Neuron (in vitro differentiated cells): ENCODE results near the gene SEL1L2.

Experiments used
- H2AFZ ChIP-seq: one replicate; pipeline ENCODE4 v1.6.1; 2013; ENCODE audit warnings: low read depth, mild to moderate bottlenecking, inconsistent platforms, low read length, moderate library complexity
- H3K27me3 ChIP-seq: one replicate; pipeline ENCODE4 v1.6.1; 2013; ENCODE audit warnings: low read length; ENCODE audit not compliant: insufficient read depth
- H3K36me3 ChIP-seq: one replicate; pipeline ENCODE4 v1.6.1; 2013; ENCODE audit warnings: low read length; ENCODE audit not compliant: insufficient read depth
- H3K4me1 ChIP-seq: one replicate; pipeline ENCODE4 v1.6.1; 2013; ENCODE audit warnings: low read length; ENCODE audit not compliant: insufficient read depth
- H3K4me3 ChIP-seq: 2 replicates; pipeline ENCODE4 v1.5.1; 2013; ENCODE audit warnings: mild to moderate bottlenecking, low read length, moderate library complexity
- H3K9me3 ChIP-seq: one replicate; pipeline ENCODE4 v1.6.1; 2013; ENCODE audit warnings: low read length

SEL1L2 gene

GRCh38 chr20:13915284-13915683, 75.1 kb downstream of the SEL1L2 start:
- Histone ChIP-seq H3K27me3 (no peaks in the 10 kb centered on the region), H3K9me3 (no peaks in the 10 kb centered on the region), H3K36me3 (no peaks in the 10 kb centered on the region), H3K4me1 (peaks cover 6% of the 10 kb centered on the region), H2AFZ (no peak overlapping the region), H3K4me3 (no peak overlapping the region)

GRCh38 chr20:13913572-13913971, 76.8 kb downstream of the SEL1L2 start:
- H3K27me3 ChIP-seq, result peaks cover 2% of the 10 kb centered on the region
- H2AFZ ChIP-seq, result no peak overlapping the region
- peaks cover 6% of the 10 kb centered on the region for H3K4me1 ChIP-seq
- H3K4me3 ChIP-seq, result no peak overlapping the region
- H3K36me3 ChIP-seq, result no peaks in the 10 kb centered on the region
- no peaks in the 10 kb centered on the region for H3K9me3 ChIP-seq

- Histone ChIP-seq H3K9me3 (no peaks in the 10 kb centered on the region), H3K36me3 (no peaks in the 10 kb centered on the region), H3K4me3 (no peak overlapping the region), H3K4me1 (peaks cover 6% of the 10 kb centered on the region), H3K27me3 (peaks cover 2% of the 10 kb centered on the region), H2AFZ (no peak overlapping the region)
These were observed 77.3 kb downstream of the SEL1L2 start for GRCh38 chr20:13913131-13913530.

- H2AFZ ChIP-seq, result no peak overlapping the region
- H3K4me1 ChIP-seq, result peaks cover 6% of the 10 kb centered on the region
These were observed 79.9 kb downstream of the SEL1L2 start for GRCh38 chr20:13910492-13910891.

GRCh38 chr20:13909067-13909466, 81.3 kb downstream of the SEL1L2 start:
- H3K4me3 ChIP-seq, result no peak overlapping the region
- H3K9me3 ChIP-seq, result no peaks in the 10 kb centered on the region
- no peak overlapping the region for H2AFZ ChIP-seq
- no peaks in the 10 kb centered on the region for H3K36me3 ChIP-seq
- peaks cover 2% of the 10 kb centered on the region for H3K27me3 ChIP-seq
- peaks cover 6% of the 10 kb centered on the region for H3K4me1 ChIP-seq

More at GRCh38 chr20:13910492-13910891, 79.9 kb downstream of the SEL1L2 start:
- peaks cover 2% of the 10 kb centered on the region for H3K27me3 ChIP-seq
- H3K36me3 ChIP-seq, result no peaks in the 10 kb centered on the region
- H3K4me3 ChIP-seq, result no peak overlapping the region
- no peaks in the 10 kb centered on the region for H3K9me3 ChIP-seq

GRCh38 chr20:13904766-13905165, 85.6 kb downstream of the SEL1L2 start:
- Histone ChIP-seq H3K9me3 (no peaks in the 10 kb centered on the region), H3K27me3 (no peaks in the 10 kb centered on the region), H2AFZ (no peak overlapping the region), H3K4me1 (no peaks in the 10 kb centered on the region), H3K4me3 (no peak overlapping the region), H3K36me3 (no peaks in the 10 kb centered on the region)

- H3K27me3 ChIP-seq, result no peaks in the 10 kb centered on the region
These were observed 89.9 kb downstream of the SEL1L2 start for GRCh38 chr20:13900496-13900895.

GRCh38 chr20:13898012-13898612, 92.3 kb downstream of the SEL1L2 start:
- Histone ChIP-seq H2AFZ (no peak overlapping the region), H3K4me3 (no peak overlapping the region), H3K36me3 (no peaks in the 10 kb centered on the region), H3K9me3 (no peaks in the 10 kb centered on the region), H3K4me1 (no peaks in the 10 kb centered on the region), H3K27me3 (no peaks in the 10 kb centered on the region)

More at GRCh38 chr20:13900496-13900895, 89.9 kb downstream of the SEL1L2 start:
- Histone ChIP-seq H3K36me3 (no peaks in the 10 kb centered on the region), H3K4me1 (no peaks in the 10 kb centered on the region), H3K4me3 (no peak overlapping the region), H2AFZ (no peak overlapping the region), H3K9me3 (no peaks in the 10 kb centered on the region)

- no peaks in the 10 kb centered on the region for H3K27me3 ChIP-seq
- H2AFZ ChIP-seq, result no peak overlapping the region
- H3K4me3 ChIP-seq, result no peak overlapping the region
- no peaks in the 10 kb centered on the region for H3K36me3 ChIP-seq
- peaks cover 5% of the 10 kb centered on the region for H3K9me3 ChIP-seq
- H3K4me1 ChIP-seq, result no peaks in the 10 kb centered on the region
These were observed 98.8 kb downstream of the SEL1L2 start for GRCh38 chr20:13891575-13891974.

DNA sequence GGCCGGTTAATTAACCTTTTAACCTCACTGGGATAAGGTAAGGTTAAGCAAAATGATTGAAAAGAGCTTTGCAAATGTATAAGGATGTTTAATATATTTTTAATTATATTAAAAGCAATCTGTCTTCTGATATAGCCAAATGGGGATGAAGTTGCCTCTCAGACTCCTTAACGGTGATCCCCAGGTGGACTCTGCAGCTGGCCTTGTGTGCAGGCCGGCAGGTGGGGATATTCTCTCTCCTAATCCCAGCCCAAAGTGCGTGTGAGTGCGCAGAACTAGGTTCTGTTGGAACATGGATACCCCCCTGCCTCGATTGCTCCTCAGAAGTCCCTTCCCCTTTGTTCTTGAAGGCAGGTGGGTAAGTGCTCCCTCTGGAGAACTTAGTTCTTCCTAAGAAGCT, 105.6 kb downstream of the SEL1L2 start:
- H3K9me3 ChIP-seq, result peaks cover under 1% of the 10 kb centered on the region
- no peak overlapping the region for H2AFZ ChIP-seq
- H3K4me1 ChIP-seq, result no peaks in the 10 kb centered on the region
- H3K36me3 ChIP-seq, result no peaks in the 10 kb centered on the region
- no peaks in the 10 kb centered on the region for H3K27me3 ChIP-seq
- no peak overlapping the region for H3K4me3 ChIP-seq

DNA sequence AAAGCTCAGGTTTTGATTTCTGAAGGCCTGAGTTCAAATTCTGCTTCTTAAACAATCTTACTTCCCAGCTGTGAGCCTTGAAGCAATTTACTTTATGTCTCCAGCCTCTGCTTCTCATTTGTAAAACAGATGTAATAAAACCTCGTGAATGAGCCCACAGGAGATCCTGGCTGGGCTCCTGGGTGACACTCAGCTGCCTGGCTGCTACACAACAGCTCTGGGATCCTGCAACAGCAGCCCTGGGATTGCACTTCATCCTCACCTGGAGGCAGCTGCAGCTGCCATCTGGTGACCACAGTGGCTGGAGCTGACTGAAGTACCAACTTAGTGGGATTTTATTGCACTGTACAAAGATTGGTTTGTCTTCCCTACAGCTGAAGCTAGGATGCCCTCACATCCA, 107.0 kb downstream of the SEL1L2 start:
- Histone ChIP-seq H2AFZ (no peak overlapping the region), H3K36me3 (no peaks in the 10 kb centered on the region), H3K27me3 (no peaks in the 10 kb centered on the region), H3K9me3 (no peaks in the 10 kb centered on the region), H3K4me1 (no peaks in the 10 kb centered on the region), H3K4me3 (no peak overlapping the region)

DNA sequence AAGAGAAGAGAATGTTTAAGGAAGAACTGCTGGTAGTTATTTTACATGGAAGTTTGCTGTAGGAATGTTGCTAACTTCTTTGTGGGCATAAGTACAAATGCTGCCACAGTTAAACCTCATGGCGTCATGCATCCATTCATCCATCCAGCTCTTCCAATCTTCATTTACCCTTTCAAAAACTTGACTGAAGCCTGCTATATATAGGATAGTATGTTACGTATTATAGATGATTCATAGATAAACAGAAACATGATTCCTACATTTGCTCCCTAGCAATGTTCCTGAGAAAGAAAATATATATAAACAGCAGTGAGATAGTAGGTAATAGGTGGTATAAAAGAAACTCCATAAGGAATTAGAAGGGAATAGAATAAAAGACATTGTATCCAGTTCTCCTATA, 111.8 kb downstream of the SEL1L2 start:
- Histone ChIP-seq H3K4me1 (peaks cover 28% of the 10 kb centered on the region), H3K36me3 (no peaks in the 10 kb centered on the region), H3K4me3 (no peak overlapping the region), H3K27me3 (no peaks in the 10 kb centered on the region), H2AFZ (no peak overlapping the region), H3K9me3 (no peaks in the 10 kb centered on the region)

DNA sequence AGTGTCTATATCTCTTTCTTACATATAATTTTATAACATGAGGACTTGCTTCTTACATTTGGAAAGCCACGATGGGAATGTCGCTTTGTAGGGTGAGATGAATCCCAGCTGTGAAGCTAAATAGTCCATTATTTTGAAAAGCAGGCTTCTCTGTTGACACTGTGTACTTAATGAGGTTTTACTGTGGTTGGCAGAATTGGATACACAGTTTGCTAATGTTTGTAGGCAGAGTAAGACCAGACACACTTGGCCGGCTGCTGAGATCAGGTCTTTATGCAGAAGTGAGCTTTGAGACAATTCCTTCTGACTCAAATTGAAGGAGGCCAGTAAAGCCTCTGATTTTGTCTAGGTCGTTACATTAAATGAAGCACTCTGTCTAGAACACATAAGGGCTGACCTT, 112.6 kb downstream of the SEL1L2 start:
- Histone ChIP-seq H3K4me3 (no peak overlapping the region), H3K9me3 (no peaks in the 10 kb centered on the region), H3K36me3 (no peaks in the 10 kb centered on the region), H2AFZ (no peak overlapping the region), H3K4me1 (peaks cover 30% of the 10 kb centered on the region), H3K27me3 (no peaks in the 10 kb centered on the region)

GRCh38 chr20:13875265-13875811, 115.1 kb downstream of the SEL1L2 start:
- peaks cover 30% of the 10 kb centered on the region for H3K4me1 ChIP-seq
- H3K27me3 ChIP-seq, result no peaks in the 10 kb centered on the region
- no peak overlapping the region for H3K4me3 ChIP-seq
- H3K36me3 ChIP-seq, result no peaks in the 10 kb centered on the region
- no peaks in the 10 kb centered on the region for H3K9me3 ChIP-seq
- H2AFZ ChIP-seq, result no peak overlapping the region
